ENCODE data around the gene SVIL. TPM values are rescaled to one million over a fixed set of nuclear protein-coding genes. Genes with fewer than 3 reads are reported as not detected.
"Not testable (repeated sequence)": the region's sequence is repeated elsewhere in the genome, so short reads cannot be mapped to it uniquely, and the experiment has no call there.

SVIL gene
- total and polyA plus RNA-seq, 4 donors = 30.2 to 119 (median 56.7) TPM

DNA sequence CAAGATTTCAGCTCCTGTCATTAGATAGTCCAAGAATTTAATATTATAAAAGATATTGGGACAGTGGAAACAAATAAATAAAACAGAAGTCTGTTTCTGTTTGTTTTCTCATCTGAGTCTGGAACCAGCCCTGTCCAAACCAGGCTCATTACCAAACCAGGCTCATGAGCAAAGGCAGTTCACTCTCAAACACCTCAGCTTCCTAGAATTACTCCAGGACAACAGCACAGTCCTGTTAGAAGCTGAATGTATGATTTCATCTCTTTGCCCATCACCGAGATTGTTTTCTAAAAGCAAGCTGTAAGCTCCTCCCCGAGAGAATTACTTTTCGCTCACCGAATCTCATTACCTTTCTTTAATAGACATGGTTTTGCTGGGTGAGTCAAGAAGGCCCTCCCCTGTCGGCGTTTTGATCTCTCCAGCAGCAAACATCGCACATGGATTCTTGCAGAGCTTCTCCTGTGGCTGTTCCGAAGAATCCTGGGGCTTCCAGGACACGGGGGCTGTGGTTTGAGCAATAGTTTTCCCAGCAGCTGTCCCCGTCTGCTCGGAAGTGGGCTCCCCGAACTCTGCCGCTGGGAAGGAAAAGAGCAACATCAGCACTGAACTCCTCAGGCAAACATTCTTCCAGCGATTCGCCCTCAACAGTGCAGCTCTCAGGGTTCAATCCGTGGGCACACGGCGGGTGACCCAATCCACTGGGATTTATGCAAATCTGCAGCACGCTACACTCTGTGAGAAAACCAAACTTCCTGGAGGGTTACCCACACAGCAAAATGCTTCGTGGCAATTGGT, 112.5 kb downstream of the SVIL start:
- no peaks in the 10 kb centered on the region for H3K27me3 ChIP-seq (ENCODE audit: control insufficient read depth, insufficient read depth, low read length)
- peak overlapping the region; percentile 57 for H3K27ac ChIP-seq (ENCODE audit: low read depth, low read length)
- no peaks in the 10 kb centered on the region for H3K9me3 ChIP-seq (ENCODE audit: control insufficient read depth, insufficient read depth, low read length)
- peak overlapping the region; percentile 24 for H3K4me3 ChIP-seq (ENCODE audit: low read depth, low read length)
- WGBS (ENCODE audit: insufficient coverage) = 33% methylated on average over 19 of the region's 20 CpGs
- peaks cover 5% of the 10 kb centered on the region for H3K4me1 ChIP-seq (ENCODE audit: control insufficient read depth, insufficient read depth, low read length)
- peak in 2 of 6 donors; percentile 49 to 62 for DNase-seq (ENCODE audit: low read depth in 4 of 6, low spot score in 6 of 6)
- peaks cover 7% of the 10 kb centered on the region for H3K36me3 ChIP-seq (ENCODE audit: control insufficient read depth, insufficient read depth, low read length)

GRCh38 chr10:29519659-29520058, 115.1 kb downstream of the SVIL start:
- Histone ChIP-seq H3K9me3 (ENCODE audit: control insufficient read depth, insufficient read depth, low read length) (no peaks in the 10 kb centered on the region), H3K27ac (ENCODE audit: low read depth, low read length) (no peak overlapping the region), H3K4me1 (ENCODE audit: control insufficient read depth, insufficient read depth, low read length) (peaks cover 13% of the 10 kb centered on the region), H3K27me3 (ENCODE audit: control insufficient read depth, insufficient read depth, low read length) (no peaks in the 10 kb centered on the region), H3K4me3 (ENCODE audit: low read depth, low read length) (no peak overlapping the region), H3K36me3 (ENCODE audit: control insufficient read depth, insufficient read depth, low read length) (peaks cover 7% of the 10 kb centered on the region)
- no peak for DNase-seq (ENCODE audit: low read depth in 4 of 6, low spot score in 6 of 6)
- no CpG with 5 or more reads among the region's 3 CpGs for WGBS (ENCODE audit: insufficient coverage)

DNA sequence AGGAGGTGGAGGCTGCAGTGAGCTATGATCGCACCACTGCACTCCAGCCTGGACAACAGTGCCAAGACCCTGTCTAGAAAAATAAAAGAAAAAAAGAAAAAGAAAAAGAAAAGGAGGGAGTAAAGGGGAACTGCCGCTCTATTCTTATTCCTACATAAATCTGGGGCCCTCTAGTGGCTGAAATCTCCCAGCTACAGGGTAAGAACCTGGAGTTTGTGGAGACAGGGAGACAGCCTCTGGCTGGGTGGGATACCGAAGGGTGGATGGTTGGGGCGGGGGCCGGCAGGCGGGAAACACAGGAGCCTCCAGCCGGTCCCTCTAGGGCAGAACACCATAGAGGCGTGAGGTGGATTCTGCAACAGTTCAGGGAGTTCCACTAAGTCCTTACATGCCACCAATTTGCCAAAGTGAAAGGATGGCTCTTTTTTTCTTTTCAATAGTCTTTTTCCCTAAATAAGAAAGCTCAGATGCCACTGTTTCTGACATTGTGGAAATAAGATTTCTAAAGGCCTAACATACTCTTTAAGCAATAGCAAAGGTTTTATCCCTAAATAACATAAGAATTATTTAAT, 117.3 kb downstream of the SVIL start:
- Histone ChIP-seq H3K27ac (ENCODE audit: low read depth, low read length) (no peak overlapping the region), H3K4me3 (ENCODE audit: low read depth, low read length) (no peak overlapping the region), H3K27me3 (ENCODE audit: control insufficient read depth, insufficient read depth, low read length) (no peaks in the 10 kb centered on the region), H3K9me3 (ENCODE audit: control insufficient read depth, insufficient read depth, low read length) (no peaks in the 10 kb centered on the region), H3K36me3 (ENCODE audit: control insufficient read depth, insufficient read depth, low read length) (peaks cover 7% of the 10 kb centered on the region), H3K4me1 (ENCODE audit: control insufficient read depth, insufficient read depth, low read length) (peaks cover 12% of the 10 kb centered on the region)
- WGBS (ENCODE audit: insufficient coverage) = 46% methylated on average over 5 of the region's 8 CpGs
- DNase-seq (ENCODE audit: low read depth in 4 of 6, low spot score in 6 of 6) = peak in 2 of 6 donors; percentile 39 to 66

- not testable (repeated sequence) for H3K9me3 ChIP-seq (ENCODE audit: control insufficient read depth, insufficient read depth, low read length); H3K4me3 ChIP-seq (ENCODE audit: low read depth, low read length); H3K27me3 ChIP-seq (ENCODE audit: control insufficient read depth, insufficient read depth, low read length); H3K27ac ChIP-seq (ENCODE audit: low read depth, low read length); DNase-seq (ENCODE audit: low read depth in 4 of 6, low spot score in 6 of 6); H3K36me3 ChIP-seq (ENCODE audit: control insufficient read depth, insufficient read depth, low read length)
- WGBS (ENCODE audit: insufficient coverage) = 51% methylated on average over 15 of the region's 19 CpGs
- H3K4me1 ChIP-seq (ENCODE audit: control insufficient read depth, insufficient read depth, low read length) = peaks cover 10% of the 10 kb centered on the region
These were observed 118.3 kb downstream of the SVIL start for GRCh38 chr10:29516309-29516932.

DNA sequence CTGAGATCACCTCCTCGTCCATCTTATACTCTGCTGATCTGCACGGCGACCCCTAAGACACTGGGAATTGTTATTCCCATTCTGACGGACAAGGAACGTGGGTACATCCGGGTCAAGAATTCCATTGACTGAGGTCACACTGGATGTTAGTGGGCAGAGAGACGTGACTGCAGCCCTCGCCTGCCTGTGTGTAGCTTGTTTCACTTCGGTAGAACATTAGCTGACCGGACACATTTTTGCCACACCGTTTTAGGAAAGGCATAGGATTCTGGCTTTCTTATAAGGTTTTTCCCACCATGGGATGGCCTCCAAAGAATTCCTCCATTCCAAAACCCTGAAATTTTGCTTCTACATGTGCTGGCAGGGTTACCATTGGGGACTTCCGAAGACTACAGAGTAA, 118.9 kb downstream of the SVIL start:
- H3K27me3 ChIP-seq (ENCODE audit: control insufficient read depth, insufficient read depth, low read length); H3K9me3 ChIP-seq (ENCODE audit: control insufficient read depth, insufficient read depth, low read length); DNase-seq (ENCODE audit: low read depth in 4 of 6, low spot score in 6 of 6); H3K36me3 ChIP-seq (ENCODE audit: control insufficient read depth, insufficient read depth, low read length); H3K4me3 ChIP-seq (ENCODE audit: low read depth, low read length); H3K27ac ChIP-seq (ENCODE audit: low read depth, low read length): not testable (repeated sequence)
- peaks cover 10% of the 10 kb centered on the region for H3K4me1 ChIP-seq (ENCODE audit: control insufficient read depth, insufficient read depth, low read length)
- 83% methylated on average over 8 of the region's 12 CpGs for WGBS (ENCODE audit: insufficient coverage)

DNA sequence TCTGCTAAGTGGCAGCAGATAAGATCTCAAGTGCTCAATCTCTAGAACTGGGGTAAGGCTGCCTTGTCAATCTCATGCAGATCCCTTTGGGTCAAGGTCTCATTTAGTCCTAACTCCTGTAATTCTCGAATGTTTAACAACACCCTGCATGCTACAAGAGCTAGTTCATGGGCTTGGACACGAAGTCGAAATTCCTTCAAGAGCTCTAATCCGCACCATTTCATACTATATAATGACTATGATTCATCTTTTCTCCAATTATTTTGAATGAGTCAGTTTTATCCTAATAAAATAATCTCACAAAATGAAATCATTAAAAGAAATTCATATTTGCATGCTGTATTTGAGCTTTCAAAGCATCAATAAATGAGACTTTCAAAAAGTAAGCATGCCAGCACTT, 119.7 kb downstream of the SVIL start:
- H3K27ac ChIP-seq (ENCODE audit: low read depth, low read length); H3K27me3 ChIP-seq (ENCODE audit: control insufficient read depth, insufficient read depth, low read length); H3K4me3 ChIP-seq (ENCODE audit: low read depth, low read length); DNase-seq (ENCODE audit: low read depth in 4 of 6, low spot score in 6 of 6); H3K9me3 ChIP-seq (ENCODE audit: control insufficient read depth, insufficient read depth, low read length); H3K36me3 ChIP-seq (ENCODE audit: control insufficient read depth, insufficient read depth, low read length): not testable (repeated sequence)
- WGBS (ENCODE audit: insufficient coverage) = no CpG with 5 or more reads among the region's 4 CpGs
- peaks cover 10% of the 10 kb centered on the region for H3K4me1 ChIP-seq (ENCODE audit: control insufficient read depth, insufficient read depth, low read length)

GRCh38 chr10:29514306-29514705, 120.5 kb downstream of the SVIL start:
- no peaks in the 10 kb centered on the region for H3K27me3 ChIP-seq (ENCODE audit: control insufficient read depth, insufficient read depth, low read length)
- H3K4me3 ChIP-seq (ENCODE audit: low read depth, low read length) = no peak overlapping the region
- WGBS (ENCODE audit: insufficient coverage) = 100% methylated on average over 4 of the region's 9 CpGs
- H3K27ac ChIP-seq (ENCODE audit: low read depth, low read length) = no peak overlapping the region
- DNase-seq (ENCODE audit: low read depth in 4 of 6, low spot score in 6 of 6) = no peak
- H3K36me3 ChIP-seq (ENCODE audit: control insufficient read depth, insufficient read depth, low read length) = peaks cover 2% of the 10 kb centered on the region
- no peaks in the 10 kb centered on the region for H3K9me3 ChIP-seq (ENCODE audit: control insufficient read depth, insufficient read depth, low read length)
- peaks cover 10% of the 10 kb centered on the region for H3K4me1 ChIP-seq (ENCODE audit: control insufficient read depth, insufficient read depth, low read length)

- Histone ChIP-seq H3K4me3 (ENCODE audit: low read depth, low read length) (no peak overlapping the region), H3K36me3 (ENCODE audit: control insufficient read depth, insufficient read depth, low read length) (peaks cover 2% of the 10 kb centered on the region), H3K27me3 (ENCODE audit: control insufficient read depth, insufficient read depth, low read length) (no peaks in the 10 kb centered on the region), H3K4me1 (ENCODE audit: control insufficient read depth, insufficient read depth, low read length) (peaks cover 10% of the 10 kb centered on the region), H3K9me3 (ENCODE audit: control insufficient read depth, insufficient read depth, low read length) (no peaks in the 10 kb centered on the region), H3K27ac (ENCODE audit: low read depth, low read length) (no peak overlapping the region)
- DNase-seq (ENCODE audit: low read depth in 4 of 6, low spot score in 6 of 6) = no peak
- WGBS (ENCODE audit: insufficient coverage) = 90% methylated on average over 5 of the region's 10 CpGs
These were observed 122.3 kb downstream of the SVIL start for GRCh38 chr10:29512425-29512974.

DNA sequence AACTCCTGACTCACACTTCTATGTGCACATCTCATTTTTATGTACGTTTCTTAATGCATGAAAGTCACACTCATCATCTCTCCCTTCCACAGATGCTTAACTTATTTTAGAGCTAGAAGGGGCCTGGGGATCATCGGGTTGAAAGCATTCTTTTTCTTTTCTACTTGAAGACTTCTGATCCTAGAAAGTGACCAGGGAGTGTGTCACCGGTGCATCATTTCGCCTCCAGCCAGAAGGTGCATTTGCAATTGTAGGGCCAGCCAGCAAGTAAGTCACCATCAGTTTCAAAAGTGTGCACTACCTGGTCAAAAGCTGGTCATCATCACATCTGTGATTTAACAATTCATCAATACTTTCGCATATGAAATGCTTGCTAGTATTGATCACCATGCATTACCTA, 123.0 kb downstream of the SVIL start:
- H3K27me3 ChIP-seq (ENCODE audit: control insufficient read depth, insufficient read depth, low read length); H3K9me3 ChIP-seq (ENCODE audit: control insufficient read depth, insufficient read depth, low read length); H3K4me3 ChIP-seq (ENCODE audit: low read depth, low read length); DNase-seq (ENCODE audit: low read depth in 4 of 6, low spot score in 6 of 6); H3K36me3 ChIP-seq (ENCODE audit: control insufficient read depth, insufficient read depth, low read length); H3K4me1 ChIP-seq (ENCODE audit: control insufficient read depth, insufficient read depth, low read length); H3K27ac ChIP-seq (ENCODE audit: low read depth, low read length): not testable (repeated sequence)
- 100% methylated on average over 3 of the region's 5 CpGs for WGBS (ENCODE audit: insufficient coverage)

Data from spinal cord (tissue), 10 donors.